ENCODE data around the gene LIN7B. TPM values are rescaled to one million over a fixed set of nuclear protein-coding genes. Genes with fewer than 3 reads are reported as not detected.
A peak's percentile ranks its signal among the peaks of the same experiment; 100 is the strongest.

Gene LIN7B
- polyA plus RNA-seq, 4 donors, result 7.7 to 21.9 (median 14.5) TPM

- Histone ChIP-seq H3K36me3 (ENCODE audit: control insufficient read depth in 3 of 3, insufficient read depth in 2 of 3, low read depth in 1 of 3, low read length in 3 of 3) (peaks cover 7 to 34% (median 8%) of the 10 kb centered on the region in 3 donors), H3K9me3 (ENCODE audit: control insufficient read depth in 2 of 2, insufficient read depth in 1 of 2, low read depth in 1 of 2, low read length in 1 of 2) (no peaks in the 10 kb centered on the region), H3K27ac (ENCODE audit: low read depth in 1 of 3, low read length in 2 of 3) (peak overlapping the region in 2 of 3 donors; percentile 73 to 88), H3K27me3 (ENCODE audit: control insufficient read depth in 3 of 3, insufficient read depth in 3 of 3, low read length in 3 of 3) (peaks cover 0 to 5% (median 0%) of the 10 kb centered on the region in 3 donors), H3K4me3 (ENCODE audit: low read depth in 1 of 3, low read length in 3 of 3) (peak overlapping the region; percentile 70 to 89 (median 82)), H3K4me1 (ENCODE audit: control insufficient read depth in 3 of 3, insufficient read depth in 2 of 3, low read depth in 1 of 3, low read length in 2 of 3) (peaks cover 0 to 11% (median 0%) of the 10 kb centered on the region in 3 donors)
- 0 to 1% (median 0%) methylated on average over 14 of the region's 14 CpGs for WGBS, 3 donors
- FAIRE-seq (no peak), DNase-seq (no peak)
Measured at GRCh38 chr19:49085868-49086232, 28.3 kb upstream of the LIN7B start.

DNA sequence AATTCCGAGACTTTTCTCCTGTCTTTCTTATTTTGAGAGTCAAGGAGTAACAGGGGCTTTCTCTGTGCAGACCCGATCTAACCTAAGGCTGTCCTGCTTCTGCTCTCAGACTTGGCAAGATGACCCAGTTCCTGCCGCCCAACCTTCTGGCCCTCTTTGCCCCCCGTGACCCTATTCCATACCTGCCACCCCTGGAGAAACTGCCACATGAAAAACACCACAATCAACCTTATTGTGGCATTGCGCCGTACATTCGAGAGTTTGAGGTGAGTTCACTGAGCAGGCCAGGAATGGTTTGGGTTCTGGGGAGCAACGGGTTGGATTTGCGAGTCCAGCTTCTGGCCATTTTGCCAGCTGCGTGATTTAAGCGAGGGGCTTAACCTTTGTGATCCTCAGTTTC lies 27.9 kb upstream of the LIN7B start:
- WGBS, 3 donors, result 6 to 42% (median 17%) methylated on average over 11 of the region's 11 CpGs
- DNase-seq (no peak), FAIRE-seq (no peak)
- Histone ChIP-seq H3K4me1 (ENCODE audit: control insufficient read depth in 3 of 3, insufficient read depth in 2 of 3, low read depth in 1 of 3, low read length in 2 of 3) (peaks cover 0 to 11% (median 0%) of the 10 kb centered on the region in 3 donors), H3K27ac (ENCODE audit: low read depth in 1 of 3, low read length in 2 of 3) (no peak overlapping the region), H3K9me3 (ENCODE audit: control insufficient read depth in 2 of 2, insufficient read depth in 1 of 2, low read depth in 1 of 2, low read length in 1 of 2) (no peaks in the 10 kb centered on the region), H3K36me3 (ENCODE audit: control insufficient read depth in 3 of 3, insufficient read depth in 2 of 3, low read depth in 1 of 3, low read length in 3 of 3) (peaks cover 8 to 39% (median 10%) of the 10 kb centered on the region in 3 donors), H3K27me3 (ENCODE audit: control insufficient read depth in 3 of 3, insufficient read depth in 3 of 3, low read length in 3 of 3) (peaks cover 0 to 3% (median 0%) of the 10 kb centered on the region in 3 donors), H3K4me3 (ENCODE audit: low read depth in 1 of 3, low read length in 3 of 3) (peak overlapping the region; percentile 70 to 89 (median 82))

DNA sequence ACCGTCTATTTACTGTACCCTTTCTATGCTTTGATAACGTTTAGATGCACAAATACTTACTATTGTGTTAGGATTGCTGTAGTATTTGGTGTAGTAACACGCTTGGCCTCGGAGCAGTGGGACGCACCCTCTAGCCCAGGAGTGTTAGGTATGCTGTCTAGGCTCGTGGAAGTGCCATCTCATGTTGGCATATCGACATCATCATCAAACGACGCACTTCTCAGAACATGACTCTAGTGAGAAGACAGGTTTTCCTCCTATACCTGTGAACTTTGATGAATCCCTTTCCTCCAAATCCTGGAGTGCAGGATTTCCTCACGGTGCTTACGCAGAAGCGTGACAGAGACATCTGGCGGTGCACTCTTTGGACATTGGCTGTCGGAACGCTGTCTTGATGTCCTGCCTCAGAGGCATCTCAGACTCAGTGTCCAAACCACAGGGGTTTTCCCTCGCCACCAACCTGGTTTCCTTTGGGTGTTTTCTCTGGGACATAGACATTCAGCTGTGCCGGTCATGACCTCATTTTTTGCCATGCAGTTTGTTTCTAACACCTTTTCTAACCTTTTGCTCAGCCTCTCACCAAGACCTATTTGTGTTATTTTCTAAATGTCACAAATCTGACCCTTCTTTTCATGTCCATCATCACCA lies 22.7 kb upstream of the LIN7B start:
- Histone ChIP-seq H3K27me3 (ENCODE audit: control insufficient read depth in 3 of 3, insufficient read depth in 3 of 3, low read length in 3 of 3) (no peaks in the 10 kb centered on the region), H3K9me3 (ENCODE audit: control insufficient read depth in 2 of 2, insufficient read depth in 1 of 2, low read depth in 1 of 2, low read length in 1 of 2) (no peaks in the 10 kb centered on the region), H3K36me3 (ENCODE audit: control insufficient read depth in 3 of 3, insufficient read depth in 2 of 3, low read depth in 1 of 3, low read length in 3 of 3) (peaks cover 15 to 84% (median 16%) of the 10 kb centered on the region in 3 donors), H3K4me1 (ENCODE audit: control insufficient read depth in 3 of 3, insufficient read depth in 2 of 3, low read depth in 1 of 3, low read length in 2 of 3) (peaks cover 0 to 8% (median 0%) of the 10 kb centered on the region in 3 donors), H3K4me3 (ENCODE audit: low read depth in 1 of 3, low read length in 3 of 3) (no peak overlapping the region), H3K27ac (ENCODE audit: low read depth in 1 of 3, low read length in 2 of 3) (no peak overlapping the region)
- FAIRE-seq (no peak), DNase-seq (no peak)
- 84 to 91% (median 86%) methylated on average over 17 of the region's 17 CpGs for WGBS, 3 donors

DNA sequence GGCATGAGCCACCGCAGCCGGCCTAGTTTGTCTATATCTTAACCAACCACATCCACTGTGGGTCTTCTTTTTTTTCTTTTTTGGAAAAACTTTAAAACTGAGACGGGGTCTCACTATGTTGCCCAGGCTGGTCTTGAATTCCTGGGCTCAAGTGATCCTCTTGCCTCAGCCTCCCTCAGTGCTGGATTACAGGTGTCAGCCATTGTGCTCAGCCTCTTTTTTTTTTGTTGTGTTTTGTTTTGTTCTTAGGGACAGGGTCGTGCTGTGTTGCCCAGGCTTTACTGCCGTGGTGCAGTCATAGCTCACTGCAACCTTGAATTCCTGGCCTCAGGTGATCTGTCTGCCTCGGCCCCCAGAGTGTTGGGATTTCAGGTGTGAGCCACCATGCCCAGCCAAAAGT lies 21.5 kb upstream of the LIN7B start:
- Histone ChIP-seq H3K36me3 (ENCODE audit: control insufficient read depth in 3 of 3, insufficient read depth in 2 of 3, low read depth in 1 of 3, low read length in 3 of 3) (peaks cover 14 to 86% (median 17%) of the 10 kb centered on the region in 3 donors), H3K4me3 (ENCODE audit: low read depth in 1 of 3, low read length in 3 of 3) (no peak overlapping the region), H3K27me3 (ENCODE audit: control insufficient read depth in 3 of 3, insufficient read depth in 3 of 3, low read length in 3 of 3) (no peaks in the 10 kb centered on the region), H3K27ac (ENCODE audit: low read depth in 1 of 3, low read length in 2 of 3) (no peak overlapping the region), H3K4me1 (ENCODE audit: control insufficient read depth in 3 of 3, insufficient read depth in 2 of 3, low read depth in 1 of 3, low read length in 2 of 3) (no peaks in the 10 kb centered on the region), H3K9me3 (ENCODE audit: control insufficient read depth in 2 of 2, insufficient read depth in 1 of 2, low read depth in 1 of 2, low read length in 1 of 2) (no peaks in the 10 kb centered on the region)
- no peak for DNase-seq
- WGBS, 3 donors, result 93% methylated on average over 6 of the region's 6 CpGs
- FAIRE-seq, result no peak

- WGBS, 3 donors, result 82% methylated on average over 23 of the region's 23 CpGs
- no peaks in the 10 kb centered on the region for H3K9me3 ChIP-seq (ENCODE audit: control insufficient read depth in 2 of 2, insufficient read depth in 1 of 2, low read depth in 1 of 2, low read length in 1 of 2)
- no peak overlapping the region for H3K27ac ChIP-seq (ENCODE audit: low read depth in 1 of 3, low read length in 2 of 3)
- H3K27me3 ChIP-seq (ENCODE audit: control insufficient read depth in 3 of 3, insufficient read depth in 3 of 3, low read length in 3 of 3), result no peaks in the 10 kb centered on the region
- no peak for DNase-seq
- no peak overlapping the region for H3K4me3 ChIP-seq (ENCODE audit: low read depth in 1 of 3, low read length in 3 of 3)
- no peak for FAIRE-seq
- H3K36me3 ChIP-seq (ENCODE audit: control insufficient read depth in 3 of 3, insufficient read depth in 2 of 3, low read depth in 1 of 3, low read length in 3 of 3), result peaks cover 26 to 96% (median 28%) of the 10 kb centered on the region in 3 donors
- H3K4me1 ChIP-seq (ENCODE audit: control insufficient read depth in 3 of 3, insufficient read depth in 2 of 3, low read depth in 1 of 3, low read length in 2 of 3), result no peaks in the 10 kb centered on the region
Measured at GRCh38 chr19:49094505-49095482, 19.4 kb upstream of the LIN7B start.

GRCh38 chr19:49097453-49098288 lies 16.5 kb upstream of the LIN7B start:
- FAIRE-seq (no peak), DNase-seq (peak; percentile 74)
- Histone ChIP-seq H3K9me3 (ENCODE audit: control insufficient read depth in 2 of 2, insufficient read depth in 1 of 2, low read depth in 1 of 2, low read length in 1 of 2) (no peaks in the 10 kb centered on the region), H3K4me3 (ENCODE audit: low read depth in 1 of 3, low read length in 3 of 3) (no peak overlapping the region), H3K27ac (ENCODE audit: low read depth in 1 of 3, low read length in 2 of 3) (no peak overlapping the region), H3K27me3 (ENCODE audit: control insufficient read depth in 3 of 3, insufficient read depth in 3 of 3, low read length in 3 of 3) (no peaks in the 10 kb centered on the region), H3K36me3 (ENCODE audit: control insufficient read depth in 3 of 3, insufficient read depth in 2 of 3, low read depth in 1 of 3, low read length in 3 of 3) (peaks cover 27 to 96% (median 30%) of the 10 kb centered on the region in 3 donors), H3K4me1 (ENCODE audit: control insufficient read depth in 3 of 3, insufficient read depth in 2 of 3, low read depth in 1 of 3, low read length in 2 of 3) (no peaks in the 10 kb centered on the region)
- WGBS, 3 donors, result 54 to 58% (median 57%) methylated on average over 8 of the region's 8 CpGs

DNA sequence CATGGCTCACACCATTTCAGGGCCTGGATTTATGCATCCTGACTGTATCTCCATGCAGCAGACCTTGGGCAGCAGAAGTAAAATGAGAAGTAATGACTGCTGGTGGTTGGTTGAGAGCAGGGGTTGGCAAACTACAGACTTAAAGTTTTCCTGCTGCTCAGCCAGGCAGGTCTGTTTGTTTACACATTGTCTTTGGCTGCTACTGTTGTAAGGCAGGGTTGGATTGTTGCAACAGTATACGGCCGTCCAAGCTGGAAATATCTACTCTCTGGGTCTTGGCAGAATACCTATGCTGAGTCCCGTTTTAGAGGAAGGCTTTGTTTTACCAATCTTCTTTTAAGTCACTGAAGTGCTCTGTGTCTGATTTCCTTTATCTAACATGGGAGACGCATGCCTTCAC lies 15.4 kb upstream of the LIN7B start:
- Histone ChIP-seq H3K27me3 (ENCODE audit: control insufficient read depth in 3 of 3, insufficient read depth in 3 of 3, low read length in 3 of 3) (no peaks in the 10 kb centered on the region), H3K4me1 (ENCODE audit: control insufficient read depth in 3 of 3, insufficient read depth in 2 of 3, low read depth in 1 of 3, low read length in 2 of 3) (no peaks in the 10 kb centered on the region), H3K36me3 (ENCODE audit: control insufficient read depth in 3 of 3, insufficient read depth in 2 of 3, low read depth in 1 of 3, low read length in 3 of 3) (peaks cover 25 to 96% (median 30%) of the 10 kb centered on the region in 3 donors), H3K9me3 (ENCODE audit: control insufficient read depth in 2 of 2, insufficient read depth in 1 of 2, low read depth in 1 of 2, low read length in 1 of 2) (no peaks in the 10 kb centered on the region), H3K4me3 (ENCODE audit: low read depth in 1 of 3, low read length in 3 of 3) (no peak overlapping the region), H3K27ac (ENCODE audit: low read depth in 1 of 3, low read length in 2 of 3) (no peak overlapping the region)
- WGBS, 3 donors, result 81 to 87% (median 81%) methylated on average over 4 of the region's 4 CpGs
- no peak for FAIRE-seq
- DNase-seq, result no peak

DNA sequence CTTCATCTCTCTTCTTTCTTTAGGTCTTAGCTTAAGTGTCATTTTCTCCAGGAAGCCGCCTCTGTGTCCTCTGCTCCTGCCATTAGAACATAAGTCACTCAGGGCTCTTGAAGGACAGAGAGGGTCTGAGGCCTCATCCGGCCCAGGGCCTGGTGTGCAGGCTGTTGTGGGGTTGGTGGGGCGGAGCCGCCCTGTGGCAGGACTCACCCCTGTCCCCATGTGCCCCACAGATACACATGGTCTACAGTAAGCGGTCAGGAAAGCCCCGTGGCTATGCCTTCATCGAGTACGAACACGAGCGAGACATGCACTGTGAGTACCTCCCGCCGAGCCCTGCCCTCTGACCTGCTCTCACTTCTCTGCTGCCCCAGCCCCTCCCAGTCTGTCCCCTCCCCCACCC lies 13.0 kb upstream of the LIN7B start:
- FAIRE-seq, result no peak
- H3K27ac ChIP-seq (ENCODE audit: low read depth in 1 of 3, low read length in 2 of 3), result no peak overlapping the region
- H3K4me3 ChIP-seq (ENCODE audit: low read depth in 1 of 3, low read length in 3 of 3), result no peak overlapping the region
- no peaks in the 10 kb centered on the region for H3K27me3 ChIP-seq (ENCODE audit: control insufficient read depth in 3 of 3, insufficient read depth in 3 of 3, low read length in 3 of 3)
- peaks cover 25 to 97% (median 30%) of the 10 kb centered on the region in 3 donors for H3K36me3 ChIP-seq (ENCODE audit: control insufficient read depth in 3 of 3, insufficient read depth in 2 of 3, low read depth in 1 of 3, low read length in 3 of 3)
- WGBS, 3 donors, result 84 to 86% (median 85%) methylated on average over 12 of the region's 12 CpGs
- no peak for DNase-seq
- H3K4me1 ChIP-seq (ENCODE audit: control insufficient read depth in 3 of 3, insufficient read depth in 2 of 3, low read depth in 1 of 3, low read length in 2 of 3), result no peaks in the 10 kb centered on the region
- H3K9me3 ChIP-seq (ENCODE audit: control insufficient read depth in 2 of 2, insufficient read depth in 1 of 2, low read depth in 1 of 2, low read length in 1 of 2), result no peaks in the 10 kb centered on the region
